Measurements from ENCODE around the gene RPE.

- TF ChIP-seq SUZ12 (IDR thresholded peaks at IDR 0.05), result no peak
- TF ChIP-seq FOXM1 (IDR thresholded peaks at IDR 0.05; ENCODE audit: borderline replicate concordance), result no peak
- TF ChIP-seq LEF1 (IDR thresholded peaks at IDR 0.05; ENCODE audit: borderline replicate concordance), result no peak
- TF ChIP-seq ARNT (IDR thresholded peaks at IDR 0.05), result no peak
- TF ChIP-seq SP1 (IDR thresholded peaks at IDR 0.05), result no peak
- TF ChIP-seq NFRKB (IDR thresholded peaks at IDR 0.05), result no peak
- TF ChIP-seq TARDBP (IDR thresholded peaks at IDR 0.05), result no peak
Observed at GRCh38 chr2:210063306-210063705, 60.9 kb downstream of the RPE start.
